ACC112 (cell line): ENCODE measurements around the gene ADAM10.
A peak's percentile ranks its signal among the peaks of the same experiment; 100 is the strongest.

Source experiments
- H2AFZ ChIP-seq: fragments of 200-600 bp; sonication (generic); one replicate; pipeline ENCODE4 v1.6.0; 2017; ENCODE audit warnings: antibody characterized with exemption, low read length; ENCODE audit not compliant: unreplicated experiment
- H3K27ac ChIP-seq: fragments of 200-600 bp; sonication (generic); 2 replicates; pipeline ENCODE4 v1.5.1; 2014; ENCODE audit warnings: low read depth, mild to moderate bottlenecking, antibody characterized with exemption, low read length, moderate library complexity
- H3K27me3 ChIP-seq: fragments of 200-600 bp; sonication (generic); 2 replicates; pipeline ENCODE4 v1.6.1; 2014; ENCODE audit warnings: mild to moderate bottlenecking, antibody characterized with exemption, low read length, moderate library complexity, mixed read lengths; ENCODE audit not compliant: insufficient read depth
- H3K36me3 ChIP-seq: fragments of 200-600 bp; sonication (generic); 2 replicates; pipeline ENCODE4 v1.6.1; 2016; ENCODE audit warnings: mild to moderate bottlenecking, antibody characterized with exemption, low read length, moderate library complexity, mixed read lengths; ENCODE audit not compliant: insufficient read depth
- H3K4me1 ChIP-seq: fragments of 200-600 bp; sonication (generic); one replicate; pipeline ENCODE4 v1.6.1; 2016; ENCODE audit warnings: low read length, mixed read lengths; ENCODE audit not compliant: insufficient read depth, unreplicated experiment, control insufficient read depth
- H3K4me3 ChIP-seq: fragments of 200-600 bp; sonication (generic); 2 replicates; pipeline ENCODE4 v1.5.1; 2014; ENCODE audit warnings: mild to moderate bottlenecking, low read depth, low read length
- H3K79me2 ChIP-seq: fragments of 200-600 bp; sonication (generic); one replicate; pipeline ENCODE4 v1.6.0; 2016; ENCODE audit warnings: low read length; ENCODE audit not compliant: control insufficient read depth, unreplicated experiment, insufficient read depth

Gene ADAM10

GRCh38 chr15:58547628-58548307, 201.7 kb downstream of the ADAM10 start:
- Histone ChIP-seq H3K4me3 (no peak overlapping the region), H3K27ac (peak overlapping the region; percentile 90), H2AFZ (no peak overlapping the region), H3K27me3 (no peaks in the 10 kb centered on the region), H3K4me1 (peaks cover 45% of the 10 kb centered on the region), H3K36me3 (no peaks in the 10 kb centered on the region), H3K79me2 (no peaks in the 10 kb centered on the region)

- no peaks in the 10 kb centered on the region for H3K79me2 ChIP-seq
- H3K4me1 ChIP-seq, result peaks cover 37% of the 10 kb centered on the region
- peak overlapping the region; percentile 80 for H2AFZ ChIP-seq
- H3K36me3 ChIP-seq, result no peaks in the 10 kb centered on the region
- H3K27me3 ChIP-seq, result no peaks in the 10 kb centered on the region
- H3K4me3 ChIP-seq, result peak overlapping the region; percentile 56
- H3K27ac ChIP-seq, result peak overlapping the region; percentile 90
Measured at GRCh38 chr15:58546635-58547627, 202.6 kb downstream of the ADAM10 start.

GRCh38 chr15:58546066-58546591, 203.4 kb downstream of the ADAM10 start:
- Histone ChIP-seq H3K4me3 (peak overlapping the region; percentile 56; the same call in 1 of the 2 replicates), H3K79me2 (no peaks in the 10 kb centered on the region), H3K27ac (peak overlapping the region; percentile 90), H3K36me3 (no peaks in the 10 kb centered on the region), H3K27me3 (no peaks in the 10 kb centered on the region), H3K4me1 (peaks cover 31% of the 10 kb centered on the region), H2AFZ (peak overlapping the region; percentile 80)

- H3K27me3 ChIP-seq, result no peaks in the 10 kb centered on the region
- H3K36me3 ChIP-seq, result no peaks in the 10 kb centered on the region
- H3K4me1 ChIP-seq, result peaks cover 29% of the 10 kb centered on the region
- no peaks in the 10 kb centered on the region for H3K79me2 ChIP-seq
- peak overlapping the region; percentile 90 for H3K27ac ChIP-seq
- peak overlapping the region; percentile 56; the same call in 1 of the 2 replicates for H3K4me3 ChIP-seq
- no peak overlapping the region for H2AFZ ChIP-seq
Measured at GRCh38 chr15:58545307-58546065, 204.0 kb downstream of the ADAM10 start.

- no peak overlapping the region for H3K27ac ChIP-seq
- no peaks in the 10 kb centered on the region for H3K79me2 ChIP-seq
- H3K4me3 ChIP-seq, result no peak overlapping the region
- H2AFZ ChIP-seq, result no peak overlapping the region
- peaks cover 29% of the 10 kb centered on the region for H3K4me1 ChIP-seq
- H3K27me3 ChIP-seq, result no peaks in the 10 kb centered on the region
- no peaks in the 10 kb centered on the region for H3K36me3 ChIP-seq
Measured at GRCh38 chr15:58544756-58545155, 204.8 kb downstream of the ADAM10 start.

GRCh38 chr15:58543664-58544335, 205.7 kb downstream of the ADAM10 start:
- Histone ChIP-seq H3K27ac (no peak overlapping the region), H3K4me3 (no peak overlapping the region), H3K36me3 (no peaks in the 10 kb centered on the region), H3K27me3 (no peaks in the 10 kb centered on the region), H2AFZ (no peak overlapping the region), H3K4me1 (peaks cover 29% of the 10 kb centered on the region), H3K79me2 (no peaks in the 10 kb centered on the region)

GRCh38 chr15:58541410-58542087, 208.0 kb downstream of the ADAM10 start:
- no peaks in the 10 kb centered on the region for H3K36me3 ChIP-seq
- no peaks in the 10 kb centered on the region for H3K27me3 ChIP-seq
- no peaks in the 10 kb centered on the region for H3K79me2 ChIP-seq
- no peak overlapping the region for H3K4me3 ChIP-seq
- no peak overlapping the region for H2AFZ ChIP-seq
- no peak overlapping the region for H3K27ac ChIP-seq
- H3K4me1 ChIP-seq, result peaks cover 13% of the 10 kb centered on the region

GRCh38 chr15:58539548-58539947, 210.0 kb downstream of the ADAM10 start:
- Histone ChIP-seq H3K27me3 (no peaks in the 10 kb centered on the region), H3K36me3 (no peaks in the 10 kb centered on the region), H3K4me1 (no peaks in the 10 kb centered on the region), H3K4me3 (no peak overlapping the region), H2AFZ (no peak overlapping the region), H3K79me2 (no peaks in the 10 kb centered on the region), H3K27ac (no peak overlapping the region)

- no peaks in the 10 kb centered on the region for H3K79me2 ChIP-seq
- no peak overlapping the region for H3K27ac ChIP-seq
- no peaks in the 10 kb centered on the region for H3K27me3 ChIP-seq
- H3K4me1 ChIP-seq, result no peaks in the 10 kb centered on the region
- no peak overlapping the region for H2AFZ ChIP-seq
- no peaks in the 10 kb centered on the region for H3K36me3 ChIP-seq
- H3K4me3 ChIP-seq, result no peak overlapping the region
Measured at GRCh38 chr15:58538901-58539300, 210.6 kb downstream of the ADAM10 start.
